Uterus (tissue), 2 donors: ENCODE measurements around the gene BICRAL.
A peak's percentile ranks its signal among the peaks of the same experiment; 100 is the strongest.

Experiments
- CTCF ChIP-seq, 4 experiments: fragments of 200-600 bp in 2 of 4; fragments of 450-650 bp in 2 of 4; sonication (generic) in 2 of 4; IDR thresholded peaks; one replicate each; pipeline ENCODE4 v1.5.1; 2016 to 2019; ENCODE audit warnings: antibody characterized with exemption in 4 of 4, mild to moderate bottlenecking in 2 of 4, moderate library complexity in 1 of 4
- POLR2A ChIP-seq, 2 donors: fragments of 450-650 bp; IDR thresholded peaks; one replicate each; pipeline ENCODE4 v1.6.1; 2016; ENCODE audit warnings: antibody characterized with exemption in 2 of 2, mild to moderate bottlenecking in 1 of 2, moderate library complexity in 1 of 2

- TF ChIP-seq CTCF (IDR thresholded peaks at IDR 0.05) (peak in 2 of 4 experiments; percentile 2 to 6), POLR2A (IDR thresholded peaks at IDR 0.05) (peak; percentile 20 to 63)
Measured at GRCh38 chr6:42890311-42891198, 108.7 kb downstream of the BICRAL start.
